ENCODE results near the gene TMEM187. TPM values are rescaled to one million over a fixed set of nuclear protein-coding genes. Genes with fewer than 3 reads are reported as not detected.

Gene TMEM187
- total and polyA plus RNA-seq, 2 donors (not counting 3 experiments of a cell fraction or from before 2014, with no cell fraction given): 2.6 to 15.7 TPM

GRCh38 chrX:153966841-153967535, 5.6 kb upstream of the TMEM187 start:
- intact Hi-C loops (cut with micrococcal nuclease): no loop called here
- Histone ChIP-seq H3K4me2 (ENCODE audit: insufficient read depth, low read length) (no peak overlapping the region), H2AFZ (ENCODE audit: low read depth, low read length) (no peak overlapping the region), H3K4me3 (replicated peaks in 1 of 3; ENCODE audit: insufficient read depth in 1 of 3, low read depth in 1 of 3, low read length in 3 of 3) (no peak overlapping the region), H3K36me3 (ENCODE audit: control insufficient read depth in 2 of 2, extremely low read depth in 1 of 2, insufficient read depth in 2 of 2, low read length in 2 of 2) (peaks cover 0 to 8% of the 10 kb centered on the region in 2 experiments), H3K27ac (ENCODE audit: insufficient read depth, low read depth, low read length) (no peak overlapping the region), H3K27me3 (ENCODE audit: control insufficient read depth in 2 of 2, insufficient read depth in 2 of 2, low read length in 2 of 2) (no peaks in the 10 kb centered on the region), H3K79me2 (ENCODE audit: control insufficient read depth, insufficient read depth, low read length) (peaks cover 80% of the 10 kb centered on the region), H3K9ac (replicated peaks; ENCODE audit: extremely low read depth, insufficient read depth, low read length) (no peak overlapping the region), H3K9me1 (replicated peaks; ENCODE audit: control insufficient read depth, extremely low read depth, insufficient read depth, low read length) (no peaks in the 10 kb centered on the region), H3K9me3 (replicated peaks; ENCODE audit: control insufficient read depth, insufficient read depth, low read length) (no peaks in the 10 kb centered on the region), H4K20me1 (replicated peaks; ENCODE audit: control insufficient read depth, extremely low read depth, insufficient read depth, low read length) (no peaks in the 10 kb centered on the region), H3K4me1 (ENCODE audit: control insufficient read depth, extremely low read depth, insufficient read depth, low read length) (peaks cover 28% of the 10 kb centered on the region)
- ChIA-PET POLR2A (no interaction called here), CTCF (interaction anchor here (1.1 to 1.9 kb wide), 4 partner anchors 20 to 79 kb away, joined by 3 to 6 read pairs (median 5); no protein-coding TSS in a partner anchor)
- DNase-seq (ENCODE audit: low read depth, low spot score) (no peak), FAIRE-seq (no peak)
- BruUV-seq (replicated peaks): no TSS peak
- dilution Hi-C loops (cut with MboI; ENCODE audit: extremely low pct_ligation_motif_present, low sequenced_read_pairs): no loop called here
- TF ChIP-seq, protein P1, sequence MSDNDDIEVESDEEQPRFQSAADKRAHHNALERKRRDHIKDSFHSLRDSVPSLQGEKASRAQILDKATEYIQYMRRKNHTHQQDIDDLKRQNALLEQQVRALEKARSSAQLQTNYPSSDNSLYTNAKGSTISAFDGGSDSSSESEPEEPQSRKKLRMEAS (IDR thresholded peaks at IDR 0.05; ENCODE audit: insufficient read depth, insufficient read length): no peak
- no peak for TF ChIP-seq MYC (IDR thresholded peaks at IDR 0.05; ENCODE audit: low read depth, low read length)
- no peak for TF ChIP-seq EZH2 (IDR thresholded peaks at IDR 0.05; ENCODE audit: borderline replicate concordance, low read depth, low read length, severe bottlenecking)
- TF ChIP-seq GATA2 (IDR thresholded peaks at IDR 0.05; ENCODE audit: insufficient read depth, insufficient read length, low read depth, low read length): no peak
- no peak for TF ChIP-seq FOS (IDR thresholded peaks at IDR 0.05; ENCODE audit: borderline replicate concordance, insufficient read depth, low read length)
- TF ChIP-seq JUN (IDR thresholded peaks at IDR 0.05; ENCODE audit: borderline replicate concordance, insufficient read depth, insufficient read length, low read depth): no peak
- no peak for TF ChIP-seq POLR2A (IDR thresholded peaks at IDR 0.05; ENCODE audit: low read depth, low read length)

All from endothelial cell of umbilical vein (primary cell).